HG03520 (cell line): ENCODE measurements around the gene SPR.

Experiments used
- ATAC-seq: cut with Tn5 transposase; IDR thresholded peaks from one replicate; pipeline ENCODE4 v1.9.1; 2021; ENCODE audit warnings: mild to moderate bottlenecking, moderate library complexity; ENCODE audit not compliant: unreplicated experiment

Gene SPR

DNA sequence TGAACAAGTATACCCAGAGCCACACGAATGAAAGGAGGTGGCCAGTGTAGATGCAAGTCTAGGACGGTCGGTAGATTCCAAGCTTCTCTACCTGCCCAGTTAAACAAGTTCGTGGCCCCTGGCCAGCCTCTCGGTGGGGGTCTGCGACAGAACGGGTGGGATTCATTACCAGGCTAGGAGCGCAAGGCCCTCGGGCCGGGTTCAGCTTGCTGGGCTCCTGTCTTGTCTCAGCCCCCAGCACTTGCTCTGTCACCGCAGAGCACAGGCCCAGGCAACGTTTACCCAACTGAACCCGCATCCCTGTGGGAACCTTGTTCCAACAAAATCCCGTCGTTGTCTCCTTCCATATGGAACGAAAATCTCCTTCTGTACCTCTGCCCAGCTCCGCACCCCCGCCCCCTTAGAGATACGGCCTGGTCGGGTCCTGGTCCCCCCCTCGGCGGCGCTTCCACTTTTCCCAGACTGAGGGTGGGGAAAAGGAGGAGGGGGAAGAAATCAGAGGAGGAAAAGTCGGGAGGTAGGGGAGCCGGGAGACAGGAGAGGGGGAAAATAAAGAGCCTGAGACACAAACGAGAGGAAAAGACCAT, 28.2 kb downstream of the SPR start:
- ATAC-seq = no peak

- ATAC-seq = peak; percentile 65
Measured at GRCh38 chr2:72915907-72916742, 28.9 kb downstream of the SPR start.

GRCh38 chr2:72916743-72917137, 29.5 kb downstream of the SPR start:
- ATAC-seq = no peak

DNA sequence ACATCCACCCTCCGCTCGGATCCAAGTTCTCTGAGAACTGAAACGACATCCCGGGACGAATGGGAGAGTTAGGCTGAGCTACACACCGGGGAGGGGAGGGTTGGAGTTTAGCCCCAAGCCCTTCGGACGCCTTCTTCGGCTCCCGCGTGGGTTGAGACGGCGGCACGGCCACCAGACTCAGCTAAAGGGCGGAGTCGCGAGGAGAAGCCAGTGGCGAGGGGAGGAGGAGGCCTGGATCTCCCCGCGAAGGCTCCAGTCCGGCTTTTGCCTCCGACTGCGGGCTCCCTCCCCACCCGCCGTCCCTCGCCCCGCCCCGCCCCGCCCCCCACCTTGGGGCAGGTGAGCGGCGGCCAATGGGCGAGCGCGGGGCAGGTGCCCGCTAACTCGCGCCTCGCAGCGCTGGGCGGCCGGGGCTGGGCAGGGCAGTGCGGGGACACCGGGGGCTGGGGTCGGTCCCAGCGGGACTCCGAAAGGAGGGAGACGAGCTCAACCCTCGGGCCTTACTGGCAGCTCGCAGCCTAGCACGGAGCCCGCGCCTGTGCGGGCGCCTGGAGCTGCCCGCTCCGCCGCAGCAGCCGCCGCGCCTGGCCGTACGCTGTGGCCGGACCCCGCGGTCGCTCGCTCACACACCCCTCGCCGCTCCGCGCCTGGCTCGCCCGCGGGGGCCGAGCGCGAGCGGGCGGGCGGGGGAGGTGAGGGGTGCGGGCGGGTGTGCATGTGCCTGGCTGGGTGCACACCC, 30.1 kb downstream of the SPR start, which contains the start of gene EMX1:
Gene EMX1 (plus strand): TSS at position 382 of the 739 bp plus-strand sequence. CDS start 334 bp downstream, at position 716.
- peak; percentile 47 for ATAC-seq

- ATAC-seq = no peak
Measured at GRCh38 chr2:72917877-72918553, 30.8 kb downstream of the SPR start.

DNA sequence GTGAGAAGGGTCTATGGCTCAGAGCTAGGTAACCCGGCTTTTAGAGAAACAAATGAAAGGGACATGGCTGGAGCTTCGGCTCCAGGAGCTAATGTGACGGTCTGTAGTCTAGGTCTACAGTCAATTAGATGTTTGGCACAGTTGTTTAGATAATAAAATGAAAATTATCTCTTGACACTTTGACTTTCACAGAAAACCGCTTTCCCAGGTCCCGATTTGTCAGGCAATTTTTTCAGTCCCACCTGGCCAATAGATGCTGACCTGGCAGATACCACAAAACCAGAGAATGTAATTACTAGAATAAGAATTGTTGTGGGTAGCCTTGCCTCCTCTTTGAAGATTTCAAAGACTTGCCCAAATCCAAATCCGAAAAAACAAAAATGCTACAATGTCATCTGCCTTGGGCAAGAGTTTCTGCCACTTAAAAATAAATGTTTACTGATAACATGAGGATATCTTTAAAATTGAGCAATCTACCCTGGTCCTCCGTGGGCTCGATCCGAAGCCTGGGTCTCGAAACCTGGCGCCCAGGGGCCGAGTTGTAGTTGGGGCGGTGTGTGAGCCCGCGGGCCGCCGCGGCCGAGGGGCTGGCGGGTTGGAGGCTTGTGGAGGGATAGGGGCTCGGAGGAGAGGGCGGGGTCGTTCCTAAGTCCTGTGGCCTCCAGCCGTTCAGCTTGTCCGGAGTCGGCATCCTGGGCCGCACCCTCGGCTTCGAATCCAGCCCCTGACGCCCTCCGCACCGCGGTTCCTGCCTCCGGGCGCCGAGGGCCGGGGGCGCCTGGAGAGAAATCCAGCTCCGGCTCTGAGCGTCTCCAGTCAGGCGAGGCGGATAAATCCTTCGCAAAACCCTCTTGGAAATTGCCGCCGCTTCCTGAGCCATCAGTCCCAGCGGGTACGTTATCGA, 32.5 kb downstream of the SPR start:
- ATAC-seq = no peak

DNA sequence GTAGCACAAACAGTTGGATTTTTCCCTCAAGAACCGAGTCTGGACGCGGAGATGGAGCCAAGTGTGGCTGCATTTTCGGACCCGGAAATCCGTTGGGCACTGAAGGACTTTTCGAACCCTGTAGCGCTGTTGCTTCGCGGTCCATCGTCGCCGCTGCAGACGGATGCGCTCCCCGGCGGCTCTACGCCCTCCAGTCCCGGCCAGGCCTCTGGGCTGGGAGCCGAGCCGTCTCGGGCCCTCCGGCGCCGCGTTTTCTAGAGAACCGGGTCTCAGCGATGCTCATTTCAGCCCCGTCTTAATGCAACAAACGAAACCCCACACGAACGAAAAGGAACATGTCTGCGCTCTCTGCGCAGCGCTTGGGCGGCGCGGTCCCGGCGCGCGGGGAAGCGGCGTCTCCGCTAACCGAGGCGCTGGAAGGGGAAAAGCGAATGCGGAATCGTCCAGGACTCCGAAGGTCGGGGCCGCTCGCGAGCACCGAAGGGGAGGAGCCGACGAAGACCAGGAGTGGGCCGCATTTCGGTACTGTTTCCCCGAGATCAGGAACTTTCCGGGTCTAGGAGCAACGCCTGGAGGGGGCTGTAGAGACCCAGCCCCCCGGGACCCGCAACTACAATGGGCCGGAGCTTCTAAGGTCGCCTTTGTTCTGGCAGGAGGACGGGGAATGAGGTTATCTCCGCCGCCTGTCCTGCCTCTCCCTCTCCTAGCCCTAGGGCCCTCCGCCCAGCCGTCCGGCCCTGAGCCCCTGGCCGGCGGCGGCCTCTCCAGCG, 33.3 kb downstream of the SPR start:
- no peak for ATAC-seq

DNA sequence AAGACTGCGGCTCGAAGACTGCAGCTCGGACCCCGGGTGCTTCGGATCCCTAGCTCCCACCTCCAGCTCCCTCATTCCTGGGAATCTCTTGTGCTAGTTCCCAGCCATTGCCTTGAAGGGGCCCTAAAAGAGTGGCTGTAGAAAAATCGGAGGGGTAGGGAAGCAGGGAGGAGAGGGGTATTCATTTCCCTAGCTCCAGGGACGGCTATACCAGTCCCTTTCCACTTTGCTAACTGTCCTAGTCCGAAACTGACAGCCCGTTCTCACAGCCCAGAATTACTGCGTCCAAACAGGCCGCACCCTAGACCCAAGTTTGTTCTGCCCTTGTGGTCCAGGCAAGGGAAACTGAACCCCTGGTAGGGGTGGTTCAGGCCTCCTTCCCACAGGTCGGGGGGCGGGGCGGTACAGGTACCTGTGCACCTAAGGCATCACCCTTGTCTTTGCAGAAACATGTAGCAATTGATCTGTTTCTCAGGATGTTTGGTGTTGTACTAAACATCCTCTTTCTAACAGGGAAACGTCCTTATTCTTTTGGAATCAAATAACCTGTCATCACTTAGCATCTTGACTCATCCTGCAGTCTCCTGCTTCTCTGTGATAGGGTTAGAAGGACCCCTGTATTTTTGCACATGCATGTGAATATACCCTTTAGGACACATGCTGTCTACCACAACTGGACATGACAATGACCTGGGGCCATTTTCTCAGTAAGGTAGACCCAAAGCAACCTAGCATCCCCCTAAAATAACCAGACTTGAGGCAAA, 34.1 kb downstream of the SPR start:
- no peak for ATAC-seq

- ATAC-seq = no peak
Measured at GRCh38 chr2:72921853-72922252, 34.6 kb downstream of the SPR start.

DNA sequence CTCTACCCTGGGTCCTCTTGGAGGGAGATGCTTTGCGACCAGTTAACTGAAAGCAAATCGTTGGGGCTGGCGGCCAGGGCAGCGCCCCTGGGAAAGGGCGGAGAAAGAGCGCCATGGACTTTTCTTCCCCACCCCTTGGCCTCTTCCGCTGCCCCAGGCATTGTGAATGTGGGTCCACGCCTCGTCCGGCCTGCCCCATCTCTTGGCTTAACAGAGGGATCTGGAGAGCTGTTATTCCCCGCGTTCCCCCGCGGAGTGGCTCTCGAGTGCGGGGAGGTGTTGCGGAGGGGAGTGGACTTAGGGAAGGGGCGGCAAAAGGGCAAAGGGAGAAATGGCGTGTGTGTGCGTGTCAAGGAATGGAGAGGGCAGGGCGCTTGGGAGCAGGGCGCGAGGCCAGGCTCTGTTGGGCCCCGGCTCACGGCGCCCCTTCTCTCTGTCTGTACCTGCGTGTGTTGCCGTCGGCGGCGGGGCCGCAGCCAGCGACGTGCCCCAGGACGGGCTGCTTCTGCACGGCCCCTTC, 36.7 kb downstream of the SPR start:
- no peak for ATAC-seq

DNA sequence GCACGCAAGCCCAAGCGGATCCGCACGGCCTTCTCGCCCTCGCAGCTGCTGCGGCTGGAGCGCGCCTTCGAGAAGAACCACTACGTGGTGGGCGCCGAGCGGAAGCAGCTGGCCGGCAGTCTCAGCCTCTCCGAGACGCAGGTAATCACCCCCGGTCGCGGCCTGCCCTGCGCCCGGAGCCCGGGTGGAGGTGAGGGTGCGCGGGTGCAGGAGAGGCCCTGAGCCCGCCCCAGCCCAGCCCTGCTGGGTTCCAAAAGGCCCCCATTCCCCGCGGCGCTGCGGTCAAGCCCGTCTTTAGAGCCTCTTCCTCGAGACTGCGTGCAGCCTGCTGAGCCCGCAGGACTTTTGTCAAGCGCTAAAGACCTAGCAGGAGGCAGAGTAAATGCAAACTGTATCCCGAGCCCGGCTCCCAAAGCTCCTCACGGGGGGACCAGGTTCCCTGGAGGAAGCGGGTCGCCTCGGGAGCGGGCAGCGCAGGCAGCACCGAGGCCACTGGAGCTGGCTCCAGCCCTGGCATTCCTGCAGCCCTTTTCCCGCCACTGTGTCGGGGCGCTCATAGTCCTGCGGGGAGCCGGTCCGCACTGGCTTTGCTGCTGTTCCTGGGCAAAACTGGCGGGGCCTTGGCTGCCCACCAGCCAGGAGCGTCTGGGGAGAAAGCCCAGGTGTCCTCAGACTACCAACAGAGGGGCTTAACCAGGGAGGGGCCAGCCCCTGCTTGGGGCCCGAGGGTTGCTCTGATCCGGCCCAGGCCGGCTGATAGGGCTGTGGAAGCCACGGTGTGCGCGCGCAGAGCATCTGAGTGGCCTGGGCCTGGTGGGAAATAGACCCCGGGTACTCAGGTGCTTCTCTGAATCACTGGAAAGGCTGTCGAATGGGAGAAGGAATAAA, 37.4 kb downstream of the SPR start:
- ATAC-seq = peak; percentile 61

DNA sequence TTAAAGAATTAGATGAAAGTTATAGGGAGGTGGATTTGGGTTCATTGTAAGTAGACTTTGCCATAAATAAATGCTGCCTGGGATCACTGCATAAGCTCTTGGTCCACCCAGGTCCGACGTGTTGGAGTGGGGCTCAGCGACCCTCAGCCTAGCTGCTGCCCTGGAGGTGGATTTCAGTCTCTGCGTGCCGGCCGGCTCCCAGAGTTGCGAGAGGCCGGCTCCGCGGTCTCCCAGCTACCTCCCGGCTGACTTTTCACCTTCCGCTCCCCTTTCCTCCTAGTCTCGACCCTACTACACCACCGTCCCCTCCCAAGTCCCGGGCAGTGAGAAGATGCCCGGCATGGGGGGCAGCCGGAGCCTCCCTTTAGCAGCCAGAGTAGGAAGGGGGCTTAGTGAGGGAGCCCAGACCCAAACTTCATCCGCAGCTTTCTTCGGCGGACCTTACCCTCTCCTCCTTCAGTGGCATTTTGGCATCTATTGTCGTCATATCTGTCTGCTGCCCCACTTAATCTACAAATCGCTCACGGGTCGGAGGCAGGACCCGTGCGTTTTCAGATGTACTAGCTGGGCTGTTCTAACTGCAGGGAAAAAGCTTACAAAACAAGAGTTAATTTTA, 38.2 kb downstream of the SPR start:
- ATAC-seq = no peak

- ATAC-seq = no peak
Measured at GRCh38 chr2:72926368-72926767, 39.2 kb downstream of the SPR start.

GRCh38 chr2:72926811-72927465, 39.7 kb downstream of the SPR start:
- ATAC-seq = no peak

DNA sequence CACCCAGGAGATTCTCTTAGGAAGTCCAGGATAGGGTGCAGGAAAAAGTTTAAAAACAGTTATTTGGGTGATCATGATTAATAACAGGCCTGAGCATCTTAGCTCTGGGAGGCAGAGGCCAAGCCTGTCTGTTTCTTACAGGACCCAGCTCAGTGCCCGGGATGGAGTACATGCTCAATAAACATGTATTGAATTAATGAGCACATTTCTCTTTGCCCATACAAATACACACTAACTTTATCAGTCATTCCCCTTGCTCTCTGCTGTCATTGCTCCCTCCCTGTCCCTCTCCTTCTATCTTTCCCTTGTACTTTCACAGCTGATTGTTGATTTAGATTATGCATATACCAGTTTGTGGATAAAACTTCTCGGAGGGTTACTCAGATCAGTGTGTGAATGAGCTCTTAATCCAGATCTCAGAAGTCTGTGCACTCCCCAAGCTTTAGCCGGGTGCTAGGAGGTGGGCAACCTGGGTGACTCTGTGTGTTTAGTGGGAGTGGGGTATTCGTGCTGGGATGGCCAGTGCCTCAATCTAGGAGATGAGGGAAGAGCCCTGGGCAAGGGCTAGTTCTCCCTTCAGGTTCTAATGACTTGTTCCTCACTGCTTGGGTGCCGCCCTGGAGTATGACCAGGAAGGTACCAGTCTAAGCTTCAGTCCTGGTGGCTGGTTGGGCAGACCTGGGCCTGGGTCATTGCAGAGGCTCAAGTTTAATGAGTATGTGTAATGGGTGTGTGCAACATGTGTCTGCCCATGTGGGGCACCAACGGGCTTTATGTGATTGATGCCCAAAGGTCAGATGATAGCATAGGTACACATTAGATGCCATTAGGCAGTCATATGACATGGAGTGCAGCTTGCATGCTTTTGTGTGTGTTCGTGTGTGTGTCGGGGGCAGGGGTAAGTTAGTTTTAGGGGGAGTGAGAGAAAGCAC, 40.7 kb downstream of the SPR start:
- no peak for ATAC-seq
